Measurements from ENCODE around the gene PUS1. TPM values are rescaled to one million over a fixed set of nuclear protein-coding genes. Genes with fewer than 3 reads are reported as not detected.
A peak's percentile ranks its signal among the peaks of the same experiment; 100 is the strongest.
"Not testable (repeated sequence)": the region's sequence is repeated elsewhere in the genome, so short reads cannot be mapped to it uniquely, and the experiment has no call there.

PUS1 gene
- polyA plus RNA-seq, 1 donor from 2014 or later = 14.3 TPM

- not testable (repeated sequence) for H3K9me3 ChIP-seq (ENCODE audit: low read length); H3K27ac ChIP-seq (ENCODE audit: low read length); H2AFZ ChIP-seq (ENCODE audit: low read depth, low read length); H4K20me1 ChIP-seq (ENCODE audit: insufficient read depth); H3F3A ChIP-seq (ENCODE audit: insufficient read depth, low read length, poor library complexity, severe bottlenecking); H3K4me2 ChIP-seq (ENCODE audit: low read length); H3K9me2 ChIP-seq (ENCODE audit: insufficient read depth, low read length); H3K27me3 ChIP-seq (ENCODE audit: insufficient read depth, low read depth, low read length); H3K36me3 ChIP-seq (ENCODE audit: insufficient read depth, low read length)
- Histone ChIP-seq H3K4me3 (ENCODE audit: low read length) (peak overlapping the region; percentile 98), H3K79me2 (replicated peaks; ENCODE audit: insufficient read depth, low read length) (peaks cover 28% of the 10 kb centered on the region), H3K9ac (ENCODE audit: low read length) (peak overlapping the region; percentile 77)
These were observed 19.8 kb downstream of the PUS1 start for GRCh38 chr12:131948713-131949430.

GRCh38 chr12:131949431-131950181, 20.5 kb downstream of the PUS1 start, which contains the start of gene EP400:
Gene EP400, plus strand, starts transcription at chr12:131949942. Its CDS starts 10,678 bp downstream, at chr12:131960620.
- Histone ChIP-seq H3K9ac (ENCODE audit: low read length) (peak within 1 kb of the TSS; percentile 77), H4K20me1 (ENCODE audit: insufficient read depth) (no peaks in the 10 kb centered on the region), H2AFZ (ENCODE audit: low read depth, low read length) (peak within 1 kb of the TSS; percentile 14), H3K27ac (ENCODE audit: low read length) (peak within 1 kb of the TSS; percentile 39), H3K36me3 (ENCODE audit: insufficient read depth, low read length) (no peaks in the 10 kb centered on the region), H3K4me2 (ENCODE audit: low read length) (peak within 1 kb of the TSS; percentile 54), H3K4me3 (ENCODE audit: low read length) (peak within 1 kb of the TSS; percentile 98), H3K9me2 (ENCODE audit: insufficient read depth, low read length) (no peaks in the 10 kb centered on the region), H3K79me2 (replicated peaks; ENCODE audit: insufficient read depth, low read length) (peaks cover 33% of the 10 kb centered on the region), H3F3A (ENCODE audit: insufficient read depth, low read length, poor library complexity, severe bottlenecking) (no peaks in the 10 kb centered on the region), H3K9me3 (ENCODE audit: low read length) (no peaks in the 10 kb centered on the region), H3K27me3 (ENCODE audit: insufficient read depth, low read depth, low read length) (no peaks in the 10 kb centered on the region)
- peak; percentile 59 for TF ChIP-seq EP300 (conservative IDR thresholded peaks at IDR 0.05; ENCODE audit: poor library complexity, severe bottlenecking)
- TF ChIP-seq MXI1 (conservative IDR thresholded peaks at IDR 0.05; ENCODE audit: poor library complexity, severe bottlenecking) = peak; percentile 84
- TF ChIP-seq CTCF (IDR thresholded peaks at IDR 0.05; ENCODE audit: poor library complexity, severe bottlenecking) = peak; percentile 79
- TF ChIP-seq POLR2AphosphoS5 (IDR thresholded peaks at IDR 0.05) = peak; percentile 87
- peak; percentile 70 for TF ChIP-seq RAD21 (conservative IDR thresholded peaks at IDR 0.05)
- no peak for TF ChIP-seq EZH2 (IDR thresholded peaks at IDR 0.05; ENCODE audit: borderline replicate concordance, insufficient read depth, low read length, poor library complexity, severe bottlenecking)
- TF ChIP-seq REST (IDR thresholded peaks at IDR 0.05; ENCODE audit: borderline replicate concordance) = no peak
- no peak for TF ChIP-seq TAF1 (IDR thresholded peaks at IDR 0.05; ENCODE audit: low read depth)
- TF ChIP-seq SMC3 (conservative IDR thresholded peaks at IDR 0.05; ENCODE audit: poor library complexity) = peak; percentile 73
